Panc1 (cell line): ENCODE data around the gene MYT1. TPM values are rescaled to one million over a fixed set of nuclear protein-coding genes. Genes with fewer than 3 reads are reported as not detected.

Experiments used
- ATAC-seq: fragments of 200-7000 bp; cut with Tn5 transposase; 2 replicates; pipeline ENCODE4 v1.9.1; 2020; ENCODE audit warnings: mild to moderate bottlenecking, moderate library complexity
- BruUV-seq: library from RNA; stranded (reverse); fragments of 400-500 nt; replicated peaks from 2 replicates; lab custom pipeline; 2021; lab: Mats Ljungman, UMichigan
- CTCF ChIA-PET: fragments of 300-600 bp; sonication (Branson Sonifier 250); formaldehyde crosslinking; loops from one replicate; lab custom pipeline; 2022; ENCODE audit warnings: antibody characterized with exemption; lab: Charles Lee
- POLR2A ChIA-PET: fragments of 300-600 bp; sonication (Branson Sonifier 250); formaldehyde crosslinking; loops from one replicate; lab custom pipeline; 2022; ENCODE audit warnings: antibody characterized with exemption; lab: Charles Lee
- DNase-seq: peaks from one replicate; pipeline ENCODE4 v3.0.0-alpha.2; 2010; ENCODE audit warnings: low read depth, low spot score
- H3K27ac ChIP-seq: 2 replicates; pipeline ENCODE4 v1.5.1; 2011; ENCODE audit warnings: mild to moderate bottlenecking, low read length, inconsistent platforms
- H3K27me3 ChIP-seq: fragments of 200-500 bp; sonication (Bioruptor generic); 2 replicates; pipeline ENCODE4 v1.6.0; 2014; ENCODE audit warnings: low read length, inconsistent platforms; ENCODE audit not compliant: control insufficient read depth, insufficient read depth
- H3K36me3 ChIP-seq: fragments of 200-500 bp; sonication (Bioruptor generic); 2 replicates; pipeline ENCODE4 v1.5.1; 2014; ENCODE audit warnings: inconsistent platforms, mild to moderate bottlenecking, low read length, moderate library complexity; ENCODE audit not compliant: control insufficient read depth, insufficient read depth
- H3K4me1 ChIP-seq: 2 replicates; pipeline ENCODE4 v1.5.1; 2011; ENCODE audit warnings: inconsistent platforms, mild to moderate bottlenecking, low read length, moderate library complexity; ENCODE audit not compliant: control insufficient read depth, insufficient read depth
- H3K4me3 ChIP-seq, 2 experiments: 2 replicates each; pipeline ENCODE4 v1.5.1; 2011 to 2012; ENCODE audit warnings: low read depth in 2 of 2, low read length in 2 of 2, mild to moderate bottlenecking in 2 of 2, inconsistent platforms in 1 of 2, moderate library complexity in 1 of 2
- H3K9me3 ChIP-seq: fragments of 200-500 bp; sonication (Bioruptor generic); 2 replicates; pipeline ENCODE4 v1.5.1; 2014; ENCODE audit warnings: low read depth, mild to moderate bottlenecking, inconsistent platforms, low read length, moderate library complexity; ENCODE audit not compliant: control insufficient read depth, insufficient read depth
- CTCF ChIP-seq: fragments of 450-650 bp; IDR thresholded peaks from 2 replicates; pipeline ENCODE4 v1.5.1; 2017; ENCODE audit warnings: mild to moderate bottlenecking
- POLR2AphosphoS5 ChIP-seq: IDR thresholded peaks from 2 replicates; pipeline ENCODE4 v1.6.1; 2012; ENCODE audit warnings: mild to moderate bottlenecking, low read depth, low read length, moderate library complexity
- REST ChIP-seq, 2 experiments: IDR thresholded peaks; 2 replicates each; pipeline ENCODE4 v1.6.1; 2011 to 2012; ENCODE audit warnings: low read depth in 2 of 2, control low read depth in 1 of 2, low read length in 1 of 2, mild to moderate bottlenecking in 1 of 2, moderate library complexity in 1 of 2; ENCODE audit not compliant: insufficient read depth in 1 of 2
- SIN3A ChIP-seq: IDR thresholded peaks from 2 replicates; pipeline ENCODE4 v1.6.1; 2012; ENCODE audit warnings: low read depth, mild to moderate bottlenecking, low read length, moderate library complexity, borderline replicate concordance; ENCODE audit not compliant: insufficient read depth
- TCF7L2 ChIP-seq: IDR thresholded peaks from 2 replicates; pipeline ENCODE4 v1.6.1; 2011; ENCODE audit warnings: mild to moderate bottlenecking, low read depth, low read length, inconsistent platforms
- in situ Hi-C: cut with HindIII; loops from 2 replicates; pipeline ENCODE4 v1.10.0; 2016; ENCODE audit warnings: low sequenced_read_pairs, low pct_unique_long_range_greater_than_20kb
- intact Hi-C: fragments of 100-400 bp; cut with micrococcal nuclease; formaldehyde crosslinking; loops from one replicate; pipeline ENCODE4 v1.10.0; 2022; ENCODE audit not compliant: unreplicated experiment
- total RNA-seq: library from RNA; stranded (reverse); gene quantifications from one replicate; pipeline ENCODE4 v1.2.1, GENCODE V29; 2021; ENCODE audit not compliant: unreplicated experiment

Gene MYT1
- total RNA-seq, 1 experiment from 2014 or later, result 0.41 TPM

DNA sequence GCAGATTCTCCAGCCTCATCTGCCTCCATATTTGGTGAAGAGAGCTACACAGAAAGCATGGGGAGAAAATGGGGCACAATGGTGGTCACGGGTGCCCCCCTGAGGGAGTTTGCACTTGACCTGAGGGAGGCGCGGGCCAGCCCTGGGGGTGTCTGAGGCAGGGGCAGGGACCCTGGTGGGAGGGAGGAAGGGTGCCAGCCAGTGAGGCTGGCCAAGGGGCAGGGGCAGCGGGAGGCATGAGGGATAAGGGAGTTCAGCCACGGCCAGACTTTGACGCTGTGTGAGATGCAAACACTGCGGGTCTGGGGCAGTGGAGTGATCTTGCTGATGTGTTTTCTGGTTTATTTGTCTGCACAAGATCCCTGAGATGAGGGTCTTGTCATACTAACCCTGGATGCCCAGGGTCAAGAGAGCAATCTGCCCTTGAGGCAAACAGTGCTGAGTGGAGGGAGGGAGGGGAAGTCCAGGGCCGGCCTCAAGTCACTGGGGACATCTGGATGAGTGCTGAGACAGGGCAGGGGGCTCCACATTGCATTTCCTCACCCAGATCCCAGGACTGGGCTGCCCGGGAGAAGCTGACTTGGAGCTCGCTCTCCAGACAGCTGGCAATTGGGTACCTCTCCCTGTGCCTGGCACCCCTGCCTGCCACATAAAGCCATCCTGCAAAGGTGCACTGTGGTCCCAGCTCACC lies 82.5 kb downstream of the MYT1 start:
- no peak for TF ChIP-seq POLR2AphosphoS5
- TF ChIP-seq REST (IDR thresholded peaks at IDR 0.05; ENCODE audit: insufficient read depth in 1 of 2, low read depth in 2 of 2, low read length in 1 of 2), result no peak
- TF ChIP-seq TCF7L2, result no peak
- TF ChIP-seq SIN3A, result no peak
- TF ChIP-seq CTCF, result no peak
- DNase-seq, result no peak
- H3K4me1 ChIP-seq, result no peaks in the 10 kb centered on the region
- no TSS peak for BruUV-seq
- peaks cover 8% of the 10 kb centered on the region for H3K27me3 ChIP-seq
- H3K4me3 ChIP-seq, result no peak overlapping the region
- no peak overlapping the region for H3K27ac ChIP-seq
- intact Hi-C loops, result no loop called here
- no peaks in the 10 kb centered on the region for H3K36me3 ChIP-seq
- no peak for ATAC-seq
- H3K9me3 ChIP-seq, result no peaks in the 10 kb centered on the region
- ChIA-PET POLR2A (no interaction called here), CTCF (no interaction called here)
- in situ Hi-C loops, result no loop called here

- no peak for TF ChIP-seq SIN3A
- no peak for TF ChIP-seq TCF7L2
- TF ChIP-seq POLR2AphosphoS5, result no peak
- TF ChIP-seq CTCF, result no peak
- no peak for TF ChIP-seq REST (IDR thresholded peaks at IDR 0.05; ENCODE audit: insufficient read depth in 1 of 2, low read depth in 2 of 2, low read length in 1 of 2)
- H3K9me3 ChIP-seq, result no peaks in the 10 kb centered on the region
- H3K36me3 ChIP-seq, result no peaks in the 10 kb centered on the region
- no peak overlapping the region for H3K27ac ChIP-seq
- POLR2A ChIA-PET, result no interaction called here
- intact Hi-C loops (no loop called here), in situ Hi-C loops (no loop called here)
- no peaks in the 10 kb centered on the region for H3K4me1 ChIP-seq
- DNase-seq, result no peak
- BruUV-seq, result no TSS peak
- CTCF ChIA-PET, result no interaction called here
- peaks cover 8% of the 10 kb centered on the region for H3K27me3 ChIP-seq
- H3K4me3 ChIP-seq, result no peak overlapping the region
- ATAC-seq, result no peak
Observed at GRCh38 chr20:64247307-64247618, 83.0 kb downstream of the MYT1 start.
